HEK293 (cell line): ENCODE data around the gene ARIH2.

Experiments
- KLF7 ChIP-seq: fragments of 450-650 bp; formaldehyde crosslinking; IDR thresholded peaks from 2 replicates; pipeline ENCODE4 v1.5.1; 2016; ENCODE audit warnings: missing biosample characterization, missing genetic modification characterization, borderline replicate concordance
- REPIN1 ChIP-seq: fragments of 450-650 bp; formaldehyde crosslinking; IDR thresholded peaks from 2 replicates; pipeline ENCODE4 v1.5.1; 2017; ENCODE audit warnings: missing biosample characterization, missing genetic modification characterization, low read depth
- SCRT2 ChIP-seq: fragments of 450-650 bp; formaldehyde crosslinking; IDR thresholded peaks from 2 replicates; pipeline ENCODE4 v1.5.1; 2016; ENCODE audit warnings: missing biosample characterization, missing genetic modification characterization
- SP2 ChIP-seq: fragments of 450-650 bp; formaldehyde crosslinking; IDR thresholded peaks from 2 replicates; pipeline ENCODE4 v1.5.1; 2016; ENCODE audit warnings: missing biosample characterization, missing genetic modification characterization
- YY1 ChIP-seq: fragments of 450-650 bp; formaldehyde crosslinking; IDR thresholded peaks from 2 replicates; pipeline ENCODE4 v1.5.1; 2018; ENCODE audit warnings: missing biosample characterization, missing genetic modification characterization
- ZNF121 ChIP-seq: fragments of 450-650 bp; formaldehyde crosslinking; IDR thresholded peaks from 2 replicates; pipeline ENCODE4 v1.5.1; 2016; ENCODE audit warnings: missing biosample characterization, missing genetic modification characterization
- ZNF16 ChIP-seq: fragments of 450-650 bp; formaldehyde crosslinking; IDR thresholded peaks from 2 replicates; pipeline ENCODE4 v1.5.1; 2016; ENCODE audit warnings: low read depth, missing biosample characterization, missing genetic modification characterization
- ZNF2 ChIP-seq: fragments of 450-650 bp; formaldehyde crosslinking; IDR thresholded peaks from 2 replicates; pipeline ENCODE4 v1.5.1; 2016; ENCODE audit warnings: missing biosample characterization, missing genetic modification characterization
- ZNF24 ChIP-seq: fragments of 450-650 bp; formaldehyde crosslinking; IDR thresholded peaks from 2 replicates; pipeline ENCODE4 v1.5.1; 2016; ENCODE audit warnings: missing biosample characterization, missing genetic modification characterization
- ZNF324 ChIP-seq: fragments of 450-650 bp; formaldehyde crosslinking; IDR thresholded peaks from 2 replicates; pipeline ENCODE4 v1.5.1; 2016; ENCODE audit warnings: missing biosample characterization, missing genetic modification characterization
- ZNF366 ChIP-seq: fragments of 450-650 bp; formaldehyde crosslinking; conservative IDR thresholded peaks from 2 replicates; pipeline ENCODE4 v1.5.1; 2016; ENCODE audit warnings: missing biosample characterization, missing genetic modification characterization
- ZNF416 ChIP-seq: fragments of 450-650 bp; formaldehyde crosslinking; IDR thresholded peaks from 2 replicates; pipeline ENCODE4 v1.5.1; 2016; ENCODE audit warnings: missing biosample characterization, missing genetic modification characterization
- ZNF423 ChIP-seq: fragments of 450-650 bp; formaldehyde crosslinking; IDR thresholded peaks from 2 replicates; pipeline ENCODE4 v1.5.1; 2016; ENCODE audit warnings: missing biosample characterization, missing genetic modification characterization
- ZNF560 ChIP-seq: fragments of 450-650 bp; formaldehyde crosslinking; IDR thresholded peaks from 2 replicates; pipeline ENCODE4 v1.5.1; 2017; ENCODE audit warnings: missing biosample characterization, missing genetic modification characterization, borderline replicate concordance
- ZNF610 ChIP-seq: fragments of 450-650 bp; formaldehyde crosslinking; IDR thresholded peaks from 2 replicates; pipeline ENCODE4 v1.5.1; 2016; ENCODE audit warnings: missing biosample characterization, missing genetic modification characterization, borderline replicate concordance
- ZNF621 ChIP-seq: fragments of 450-650 bp; formaldehyde crosslinking; IDR thresholded peaks from 2 replicates; pipeline ENCODE4 v1.5.1; 2017; ENCODE audit warnings: missing biosample characterization, missing genetic modification characterization
- ZNF707 ChIP-seq: fragments of 450-650 bp; formaldehyde crosslinking; IDR thresholded peaks from 2 replicates; pipeline ENCODE4 v1.5.1; 2016; ENCODE audit warnings: missing biosample characterization, missing genetic modification characterization
- ZNF777 ChIP-seq: fragments of 450-650 bp; formaldehyde crosslinking; IDR thresholded peaks from 2 replicates; pipeline ENCODE4 v1.5.1; 2017; ENCODE audit warnings: missing biosample characterization, missing genetic modification characterization, borderline replicate concordance
- ZNF843 ChIP-seq: fragments of 450-650 bp; formaldehyde crosslinking; IDR thresholded peaks from 2 replicates; pipeline ENCODE4 v1.5.1; 2016; ENCODE audit warnings: missing biosample characterization, missing genetic modification characterization
- ZSCAN4 ChIP-seq: fragments of 450-650 bp; formaldehyde crosslinking; IDR thresholded peaks from 2 replicates; pipeline ENCODE4 v1.5.1; 2017; ENCODE audit warnings: missing biosample characterization, missing genetic modification characterization
- TF ChIP-seq, protein P1 (sequence below): fragments of 450-650 bp; formaldehyde crosslinking; conservative IDR thresholded peaks from 2 replicates; pipeline ENCODE4 v1.5.1; 2016; ENCODE audit warnings: low read depth, missing biosample characterization, missing genetic modification characterization
- TF ChIP-seq, protein P2 (sequence below): fragments of 450-650 bp; formaldehyde crosslinking; optimal IDR thresholded peaks from 2 replicates; pipeline ENCODE3; 2016; ENCODE audit warnings: missing biosample characterization, mild to moderate bottlenecking, missing genetic modification characterization
- TF ChIP-seq, protein P3 (sequence below): fragments of 450-650 bp; formaldehyde crosslinking; IDR thresholded peaks from 2 replicates; pipeline ENCODE4 v1.5.1; 2017; ENCODE audit warnings: missing biosample characterization, mild to moderate bottlenecking, missing genetic modification characterization, moderate library complexity
- TF ChIP-seq, protein P4 (sequence below): fragments of 450-650 bp; formaldehyde crosslinking; IDR thresholded peaks from 2 replicates; pipeline ENCODE4 v1.5.1; 2016; ENCODE audit warnings: missing biosample characterization, missing genetic modification characterization
- TF ChIP-seq, protein P5 (sequence below): fragments of 450-650 bp; formaldehyde crosslinking; conservative IDR thresholded peaks from 2 replicates; pipeline ENCODE4 v1.5.1; 2016; ENCODE audit warnings: low read depth, missing biosample characterization, missing genetic modification characterization

Gene ARIH2

DNA sequence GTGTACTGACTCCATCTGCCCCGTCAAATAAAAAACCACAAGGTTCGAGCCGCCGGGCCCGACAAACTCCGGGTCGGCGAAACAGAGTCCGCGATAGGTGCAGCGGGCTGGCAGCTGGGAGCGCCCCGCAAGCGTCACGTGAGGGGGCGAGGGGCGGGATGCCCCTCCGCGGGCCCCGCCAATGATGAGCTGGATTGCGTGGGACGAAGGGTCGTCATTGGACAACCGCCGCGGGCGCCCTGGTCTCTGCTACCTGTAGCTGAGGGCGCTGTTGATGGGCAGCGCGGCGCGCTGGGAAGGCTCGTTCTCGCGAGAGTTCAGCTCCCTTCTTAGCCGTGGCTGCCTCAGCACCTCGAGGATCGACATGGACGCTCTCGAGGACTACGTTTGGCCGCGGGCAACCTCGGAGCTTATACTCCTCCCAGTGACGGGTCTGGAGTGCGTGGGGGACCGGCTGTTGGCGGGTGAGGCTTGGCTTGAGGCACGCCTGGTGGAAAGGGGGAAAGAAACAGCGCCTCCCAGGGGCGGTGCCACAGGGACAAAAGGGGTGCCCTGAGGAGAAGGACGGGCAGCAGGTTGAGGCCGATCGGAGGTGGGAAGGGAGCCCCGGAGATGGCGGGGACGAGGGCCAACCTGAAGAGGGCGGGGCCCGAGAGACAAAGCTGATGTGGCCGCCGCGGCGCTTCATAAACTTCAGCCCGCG is 88.6 kb downstream of the ARIH2 start, which contains the start of gene WDR6 (continued):
- TF ChIP-seq, protein P1, sequence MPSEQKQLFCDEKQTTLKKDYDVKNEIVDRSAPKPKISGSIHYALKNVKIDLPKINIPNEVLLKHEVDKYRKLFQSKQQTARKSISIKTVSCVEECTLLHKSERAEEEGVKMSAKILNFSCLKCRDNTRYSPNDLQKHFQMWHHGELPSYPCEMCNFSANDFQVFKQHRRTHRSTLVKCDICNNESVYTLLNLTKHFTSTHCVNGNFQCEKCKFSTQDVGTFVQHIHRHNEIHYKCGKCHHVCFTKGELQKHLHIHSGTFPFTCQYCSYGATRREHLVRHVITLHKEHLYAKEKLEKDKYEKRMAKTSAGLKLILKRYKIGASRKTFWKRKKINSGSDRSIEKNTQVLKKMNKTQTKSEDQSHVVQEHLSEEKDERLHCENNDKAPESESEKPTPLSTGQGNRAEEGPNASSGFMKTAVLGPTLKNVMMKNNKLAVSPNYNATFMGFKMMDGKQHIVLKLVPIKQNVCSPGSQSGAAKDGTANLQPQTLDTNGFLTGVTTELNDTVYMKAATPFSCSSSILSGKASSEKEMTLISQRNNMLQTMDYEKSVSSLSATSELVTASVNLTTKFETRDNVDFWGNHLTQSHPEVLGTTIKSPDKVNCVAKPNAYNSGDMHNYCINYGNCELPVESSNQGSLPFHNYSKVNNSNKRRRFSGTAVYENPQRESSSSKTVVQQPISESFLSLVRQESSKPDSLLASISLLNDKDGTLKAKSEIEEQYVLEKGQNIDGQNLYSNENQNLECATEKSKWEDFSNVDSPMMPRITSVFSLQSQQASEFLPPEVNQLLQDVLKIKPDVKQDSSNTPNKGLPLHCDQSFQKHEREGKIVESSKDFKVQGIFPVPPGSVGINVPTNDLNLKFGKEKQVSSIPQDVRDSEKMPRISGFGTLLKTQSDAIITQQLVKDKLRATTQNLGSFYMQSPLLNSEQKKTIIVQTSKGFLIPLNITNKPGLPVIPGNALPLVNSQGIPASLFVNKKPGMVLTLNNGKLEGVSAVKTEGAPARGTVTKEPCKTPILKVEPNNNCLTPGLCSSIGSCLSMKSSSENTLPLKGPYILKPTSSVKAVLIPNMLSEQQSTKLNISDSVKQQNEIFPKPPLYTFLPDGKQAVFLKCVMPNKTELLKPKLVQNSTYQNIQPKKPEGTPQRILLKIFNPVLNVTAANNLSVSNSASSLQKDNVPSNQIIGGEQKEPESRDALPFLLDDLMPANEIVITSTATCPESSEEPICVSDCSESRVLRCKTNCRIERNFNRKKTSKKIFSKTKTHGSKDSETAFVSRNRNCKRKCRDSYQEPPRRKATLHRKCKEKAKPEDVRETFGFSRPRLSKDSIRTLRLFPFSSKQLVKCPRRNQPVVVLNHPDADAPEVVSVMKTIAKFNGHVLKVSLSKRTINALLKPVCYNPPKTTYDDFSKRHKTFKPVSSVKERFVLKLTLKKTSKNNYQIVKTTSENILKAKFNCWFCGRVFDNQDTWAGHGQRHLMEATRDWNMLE (tag by site-specific recombination): 0 out of 2 replicates have a peak, but pooled peaks have one; percentile 16
- TF ChIP-seq KLF7 (tag by site-specific recombination): 0 out of 2 replicates have a peak, but pooled peaks have one; percentile 54
- TF ChIP-seq ZNF121 (tag by site-specific recombination): no peak
- peak; percentile 75 for TF ChIP-seq YY1 (tag by site-specific recombination)
- TF ChIP-seq ZNF707 (tag by site-specific recombination): no peak
- TF ChIP-seq ZNF324: peak; percentile 36; the same call in 1 of the 2 replicates
- TF ChIP-seq SCRT2 (tag by site-specific recombination): peak; percentile 100
- 0 out of 2 replicates have a peak, but pooled peaks have one; percentile 13 for TF ChIP-seq ZNF610 (tag by site-specific recombination)
- no peak for TF ChIP-seq ZNF621 (tag by site-specific recombination)
- TF ChIP-seq, protein P2, sequence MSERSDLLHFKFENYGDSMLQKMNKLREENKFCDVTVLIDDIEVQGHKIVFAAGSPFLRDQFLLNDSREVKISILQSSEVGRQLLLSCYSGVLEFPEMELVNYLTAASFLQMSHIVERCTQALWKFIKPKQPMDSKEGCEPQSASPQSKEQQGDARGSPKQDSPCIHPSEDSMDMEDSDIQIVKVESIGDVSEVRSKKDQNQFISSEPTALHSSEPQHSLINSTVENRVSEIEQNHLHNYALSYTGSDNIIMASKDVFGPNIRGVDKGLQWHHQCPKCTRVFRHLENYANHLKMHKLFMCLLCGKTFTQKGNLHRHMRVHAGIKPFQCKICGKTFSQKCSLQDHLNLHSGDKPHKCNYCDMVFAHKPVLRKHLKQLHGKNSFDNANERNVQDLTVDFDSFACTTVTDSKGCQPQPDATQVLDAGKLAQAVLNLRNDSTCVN: peak; percentile 89
- TF ChIP-seq SP2 (tag by site-specific recombination): peak; percentile 95
- no peak for TF ChIP-seq ZNF560
- TF ChIP-seq, protein P3, sequence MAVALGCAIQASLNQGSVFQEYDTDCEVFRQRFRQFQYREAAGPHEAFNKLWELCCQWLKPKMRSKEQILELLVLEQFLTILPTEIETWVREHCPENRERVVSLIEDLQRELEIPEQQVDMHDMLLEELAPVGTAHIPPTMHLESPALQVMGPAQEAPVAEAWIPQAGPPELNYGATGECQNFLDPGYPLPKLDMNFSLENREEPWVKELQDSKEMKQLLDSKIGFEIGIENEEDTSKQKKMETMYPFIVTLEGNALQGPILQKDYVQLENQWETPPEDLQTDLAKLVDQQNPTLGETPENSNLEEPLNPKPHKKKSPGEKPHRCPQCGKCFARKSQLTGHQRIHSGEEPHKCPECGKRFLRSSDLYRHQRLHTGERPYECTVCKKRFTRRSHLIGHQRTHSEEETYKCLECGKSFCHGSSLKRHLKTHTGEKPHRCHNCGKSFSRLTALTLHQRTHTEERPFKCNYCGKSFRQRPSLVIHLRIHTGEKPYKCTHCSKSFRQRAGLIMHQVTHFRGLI: no peak
- TF ChIP-seq ZNF423 (tag by site-specific recombination): peak; percentile 27; the same call in 1 of the 2 replicates
- TF ChIP-seq ZNF416 (tag by site-specific recombination): no peak
- TF ChIP-seq ZNF24: peak; percentile 9; the same call in 1 of the 2 replicates
- TF ChIP-seq ZNF366: 0 out of 2 replicates have a peak, but pooled peaks have one; percentile 53
- TF ChIP-seq ZNF2 (tag by site-specific recombination): peak; percentile 78
- peak; percentile 68; the same call in 1 of the 2 replicates for TF ChIP-seq ZNF777 (tag by site-specific recombination)
- no peak for TF ChIP-seq ZNF16 (tag by site-specific recombination)
- TF ChIP-seq REPIN1 (tag by site-specific recombination): 0 out of 2 replicates have a peak, but pooled peaks have one; percentile 74
- TF ChIP-seq, protein P4, sequence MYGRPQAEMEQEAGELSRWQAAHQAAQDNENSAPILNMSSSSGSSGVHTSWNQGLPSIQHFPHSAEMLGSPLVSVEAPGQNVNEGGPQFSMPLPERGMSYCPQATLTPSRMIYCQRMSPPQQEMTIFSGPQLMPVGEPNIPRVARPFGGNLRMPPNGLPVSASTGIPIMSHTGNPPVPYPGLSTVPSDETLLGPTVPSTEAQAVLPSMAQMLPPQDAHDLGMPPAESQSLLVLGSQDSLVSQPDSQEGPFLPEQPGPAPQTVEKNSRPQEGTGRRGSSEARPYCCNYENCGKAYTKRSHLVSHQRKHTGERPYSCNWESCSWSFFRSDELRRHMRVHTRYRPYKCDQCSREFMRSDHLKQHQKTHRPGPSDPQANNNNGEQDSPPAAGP (tag by site-specific recombination): peak; percentile 61
- TF ChIP-seq ZNF843 (tag by site-specific recombination): peak; percentile 46; the same call in 1 of the 2 replicates
- TF ChIP-seq, protein P5, sequence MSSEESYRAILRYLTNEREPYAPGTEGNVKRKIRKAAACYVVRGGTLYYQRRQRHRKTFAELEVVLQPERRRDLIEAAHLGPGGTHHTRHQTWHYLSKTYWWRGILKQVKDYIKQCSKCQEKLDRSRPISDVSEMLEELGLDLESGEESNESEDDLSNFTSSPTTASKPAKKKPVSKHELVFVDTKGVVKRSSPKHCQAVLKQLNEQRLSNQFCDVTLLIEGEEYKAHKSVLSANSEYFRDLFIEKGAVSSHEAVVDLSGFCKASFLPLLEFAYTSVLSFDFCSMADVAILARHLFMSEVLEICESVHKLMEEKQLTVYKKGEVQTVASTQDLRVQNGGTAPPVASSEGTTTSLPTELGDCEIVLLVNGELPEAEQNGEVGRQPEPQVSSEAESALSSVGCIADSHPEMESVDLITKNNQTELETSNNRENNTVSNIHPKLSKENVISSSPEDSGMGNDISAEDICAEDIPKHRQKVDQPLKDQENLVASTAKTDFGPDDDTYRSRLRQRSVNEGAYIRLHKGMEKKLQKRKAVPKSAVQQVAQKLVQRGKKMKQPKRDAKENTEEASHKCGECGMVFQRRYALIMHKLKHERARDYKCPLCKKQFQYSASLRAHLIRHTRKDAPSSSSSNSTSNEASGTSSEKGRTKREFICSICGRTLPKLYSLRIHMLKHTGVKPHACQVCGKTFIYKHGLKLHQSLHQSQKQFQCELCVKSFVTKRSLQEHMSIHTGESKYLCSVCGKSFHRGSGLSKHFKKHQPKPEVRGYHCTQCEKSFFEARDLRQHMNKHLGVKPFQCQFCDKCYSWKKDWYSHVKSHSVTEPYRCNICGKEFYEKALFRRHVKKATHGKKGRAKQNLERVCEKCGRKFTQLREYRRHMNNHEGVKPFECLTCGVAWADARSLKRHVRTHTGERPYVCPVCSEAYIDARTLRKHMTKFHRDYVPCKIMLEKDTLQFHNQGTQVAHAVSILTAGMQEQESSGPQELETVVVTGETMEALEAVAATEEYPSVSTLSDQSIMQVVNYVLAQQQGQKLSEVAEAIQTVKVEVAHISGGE (tag by site-specific recombination): no peak; the same call in 1 of the 2 replicates
- TF ChIP-seq ZSCAN4: peak; percentile 42; the same call in 1 of the 2 replicates
